HepG2 (cell line): ENCODE data around the gene SYNGAP1. TPM values are rescaled to one million over a fixed set of nuclear protein-coding genes. Genes with fewer than 3 reads are reported as not detected.

Experiments
- ATAC-seq: fragments of 200-7000 bp; cut with Tn5 transposase; 3 replicates; pipeline ENCODE4 v1.9.1; 2020; ENCODE audit warnings: mild to moderate bottlenecking, moderate library complexity
- BruUV-seq: library from RNA; stranded (reverse); fragments of 400-500 nt; replicated peaks from 2 replicates; lab custom pipeline; 2021; lab: Mats Ljungman, UMichigan
- CTCF ChIA-PET: fragments of 300-600 bp; formaldehyde crosslinking; extraction: SDS; loops from one replicate; lab custom pipeline; 2021; ENCODE audit warnings: low total read pairs, inconsistent platforms, low intra/inter-chr PET ratio; lab: Yijun Ruan, JAX
- POLR2A ChIA-PET: fragments of 350-600 bp; sonication (Branson Sonifier 250); formaldehyde crosslinking; loops from one replicate; lab custom pipeline; 2020; ENCODE audit warnings: antibody characterized with exemption, inconsistent platforms; lab: Yijun Ruan, JAX
- DNase-seq: peaks from one replicate; pipeline ENCODE4 v3.0.0-alpha.2; 2015; ENCODE audit warnings: low spot score
- FAIRE-seq: peaks from 3 replicates; lab custom pipeline; 2011; peaks lifted over from hg19 to GRCh38; lab: Jason Lieb, UNC
- H2AFZ ChIP-seq: one replicate; pipeline ENCODE4 v1.6.1; 2011; ENCODE audit warnings: low read length, inconsistent platforms
- H3K27ac ChIP-seq: fragments of 300-600 bp; 3 replicates; pipeline ENCODE4 v1.8.0; 2011; ENCODE audit warnings: mixed run types, mild to moderate bottlenecking, mixed read lengths, low read length, inconsistent platforms; ENCODE audit not compliant: insufficient read depth; ENCODE audit errors: extremely low read length
- H3K27me3 ChIP-seq, 2 experiments: fragments of 200-600 bp in 1 of 2; 2 replicates in 1 of 2; 3 replicates in 1 of 2; pipeline versions ENCODE4 v1.6.0 to v1.8.0; 2011; ENCODE audit warnings: low read length in 2 of 2, mild to moderate bottlenecking in 2 of 2, moderate library complexity in 2 of 2, inconsistent platforms in 1 of 2; ENCODE audit not compliant: insufficient read depth in 2 of 2, control insufficient read depth in 1 of 2
- H3K36me3 ChIP-seq, 2 experiments: fragments of 200-600 bp in 1 of 2; replicated peaks in 1 of 2; 2 replicates in 1 of 2; 3 replicates in 1 of 2; pipeline versions ENCODE4 v1.5.1 to v1.8.0; 2011; ENCODE audit warnings: low read length in 2 of 2, inconsistent platforms in 1 of 2; ENCODE audit not compliant: insufficient read depth in 2 of 2, control insufficient read depth in 1 of 2
- H3K4me1 ChIP-seq: 2 replicates; pipeline ENCODE4 v1.5.1; 2012; ENCODE audit warnings: low read length, inconsistent platforms; ENCODE audit not compliant: insufficient read depth
- H3K4me2 ChIP-seq: 2 replicates; pipeline ENCODE4 v1.6.0; 2011; ENCODE audit warnings: low read depth, low read length, inconsistent platforms
- H3K4me3 ChIP-seq, 3 experiments: fragments of 200-600 bp in 1 of 3; sonication (generic), shearing (Covaris generic) in 1 of 3; replicated peaks in 1 of 3; 2 replicates each; pipeline ENCODE4 v1.5.1; 2011 to 2016; ENCODE audit warnings: low read length in 3 of 3, inconsistent platforms in 2 of 3, low read depth in 2 of 3, mild to moderate bottlenecking in 2 of 3, control low read depth in 1 of 3, mixed read lengths in 1 of 3; ENCODE audit not compliant: insufficient read depth in 1 of 3
- H3K79me2 ChIP-seq: one replicate; pipeline ENCODE4 v1.6.1; 2011; ENCODE audit warnings: low read length, inconsistent platforms; ENCODE audit not compliant: insufficient read depth
- H3K9ac ChIP-seq: 2 replicates; pipeline ENCODE4 v1.6.0; 2011; ENCODE audit warnings: mild to moderate bottlenecking, low read depth, low read length, inconsistent platforms; ENCODE audit not compliant: insufficient read depth
- H3K9me3 ChIP-seq: 2 replicates; pipeline ENCODE4 v1.5.1; 2012; ENCODE audit warnings: mild to moderate bottlenecking, low read length
- H4K20me1 ChIP-seq: 2 replicates; pipeline ENCODE4 v1.6.0; 2011; ENCODE audit warnings: inconsistent platforms, mild to moderate bottlenecking, low read length, moderate library complexity; ENCODE audit not compliant: insufficient read depth
- EP300 ChIP-seq, 3 experiments: sonication (generic) in 1 of 3; formaldehyde crosslinking in 1 of 3; IDR thresholded peaks; 2 replicates each; pipeline versions ENCODE4 v1.5.1 to v1.6.1; 2011 to 2020; ENCODE audit warnings: low read depth in 2 of 3, low read length in 2 of 3, borderline replicate concordance in 1 of 3, improper control_type of control experiment in 1 of 3, mild to moderate bottlenecking in 1 of 3, missing genetic modification reagents in 1 of 3, moderate library complexity in 1 of 3
- GABPA ChIP-seq, 2 experiments: IDR thresholded peaks; 2 replicates each; pipeline ENCODE4 v1.6.1; 2011 to 2016; ENCODE audit warnings: low read depth in 2 of 2, low read length in 1 of 2, missing biosample characterization in 1 of 2, missing genetic modification characterization in 1 of 2
- HOXD1 ChIP-seq: sonication (generic); formaldehyde crosslinking; IDR thresholded peaks from 2 replicates; pipeline ENCODE4 v1.5.0; 2020; ENCODE audit warnings: missing genetic modification reagents
- MTA3 ChIP-seq: sonication (generic); formaldehyde crosslinking; IDR thresholded peaks from 2 replicates; pipeline ENCODE4 v1.4.0; 2020; ENCODE audit warnings: missing genetic modification reagents
- MYPOP ChIP-seq: sonication (generic); formaldehyde crosslinking; IDR thresholded peaks from 2 replicates; pipeline ENCODE4 v1.8.1; 2023; ENCODE audit warnings: mild to moderate bottlenecking, moderate library complexity, missing genetic modification reagents
- NFE2 ChIP-seq: sonication (generic); formaldehyde crosslinking; IDR thresholded peaks from 2 replicates; pipeline ENCODE4 v1.4.0; 2020; ENCODE audit warnings: missing genetic modification reagents
- PAX8 ChIP-seq: sonication (generic); formaldehyde crosslinking; IDR thresholded peaks from 2 replicates; pipeline ENCODE4 v1.8.0; 2022; ENCODE audit warnings: mild to moderate bottlenecking, missing genetic modification reagents, borderline replicate concordance
- RARG ChIP-seq: sonication (generic); formaldehyde crosslinking; IDR thresholded peaks from 2 replicates; pipeline ENCODE4 v1.4.0; 2020; ENCODE audit warnings: low read depth, mild to moderate bottlenecking, missing genetic modification reagents
- RNF219 ChIP-seq: sonication (generic); formaldehyde crosslinking; IDR thresholded peaks from 2 replicates; pipeline ENCODE4 v1.5.0; 2020; ENCODE audit warnings: mild to moderate bottlenecking, missing genetic modification reagents
- TIGD3 ChIP-seq: sonication (generic); formaldehyde crosslinking; IDR thresholded peaks from 2 replicates; pipeline ENCODE4 v1.5.1; 2020; ENCODE audit warnings: mild to moderate bottlenecking, missing genetic modification reagents, borderline replicate concordance
- ZNF543 ChIP-seq: sonication (generic); formaldehyde crosslinking; IDR thresholded peaks from 2 replicates; pipeline ENCODE4 v1.4.0; 2020; ENCODE audit warnings: mild to moderate bottlenecking, missing genetic modification reagents
- ZNF570 ChIP-seq: sonication (generic); formaldehyde crosslinking; IDR thresholded peaks from 2 replicates; pipeline ENCODE4 v1.4.0; 2020; ENCODE audit warnings: mild to moderate bottlenecking, missing genetic modification reagents, borderline replicate concordance
- WGBS: methylation state at CpG from one replicate; pipeline ENCODE4 v1.1.6; 2017; ENCODE audit warnings: low lambda C conversion rate; 5-methylcytosine and 5-hydroxymethylcytosine counted together
- in situ Hi-C: cut with HindIII; loops from 2 replicates; pipeline ENCODE4 v1.10.0; 2017; ENCODE audit warnings: low pct_unique_long_range_greater_than_20kb; ENCODE audit not compliant: extremely low pct_ligation_motif_present
- intact Hi-C: fragments of 100-400 bp; cut with micrococcal nuclease; formaldehyde crosslinking; loops from one replicate; pipeline ENCODE4 v1.10.0; 2022; ENCODE audit not compliant: unreplicated experiment
- polyA plus RNA-seq, 8 experiments: library from polyadenylated mRNA; depleted of rRNA in 3 of 8; stranded (reverse) in 7 of 8; unstranded in 1 of 8; fragments of >200 nt; fragmentation: Illumina TruSeq in 4 of 8; extraction: Trizol in 4 of 8; gene quantifications; 2 replicates each; pipeline versions ENCODE4 v1.2.1 to v1.2.3, GENCODE V29; 2011 to 2016; ENCODE audit warnings: low read depth in 4 of 8, missing spikeins in 1 of 8, mixed read lengths in 1 of 8; ENCODE audit not compliant: insufficient read depth in 1 of 8
- total RNA-seq, 5 experiments: library from RNA; depleted of rRNA; stranded (reverse); fragments of >200 nt; fragmentation: Illumina TruSeq; extraction: Trizol; gene quantifications; 2 replicates each; pipeline ENCODE4 v1.2.3, GENCODE V29; 2016; ENCODE audit warnings: low read depth in 1 of 5
- TF ChIP-seq, protein P1 (sequence below): IDR thresholded peaks from 2 replicates; pipeline ENCODE4 v1.6.1; 2016; ENCODE audit warnings: missing compliant biosample characterization, missing genetic modification reagents, borderline replicate concordance
- TF ChIP-seq, protein P2 (sequence below): sonication (generic); formaldehyde crosslinking; conservative IDR thresholded peaks from 2 replicates; pipeline ENCODE4 v1.8.0; 2022; ENCODE audit warnings: missing genetic modification reagents

Gene SYNGAP1
- total and polyA plus RNA-seq, 2 of the 13 experiments (the other 11 are each of a cell fraction or from before 2014, with no cell fraction given), result 0.75 to 1.1 TPM

DNA sequence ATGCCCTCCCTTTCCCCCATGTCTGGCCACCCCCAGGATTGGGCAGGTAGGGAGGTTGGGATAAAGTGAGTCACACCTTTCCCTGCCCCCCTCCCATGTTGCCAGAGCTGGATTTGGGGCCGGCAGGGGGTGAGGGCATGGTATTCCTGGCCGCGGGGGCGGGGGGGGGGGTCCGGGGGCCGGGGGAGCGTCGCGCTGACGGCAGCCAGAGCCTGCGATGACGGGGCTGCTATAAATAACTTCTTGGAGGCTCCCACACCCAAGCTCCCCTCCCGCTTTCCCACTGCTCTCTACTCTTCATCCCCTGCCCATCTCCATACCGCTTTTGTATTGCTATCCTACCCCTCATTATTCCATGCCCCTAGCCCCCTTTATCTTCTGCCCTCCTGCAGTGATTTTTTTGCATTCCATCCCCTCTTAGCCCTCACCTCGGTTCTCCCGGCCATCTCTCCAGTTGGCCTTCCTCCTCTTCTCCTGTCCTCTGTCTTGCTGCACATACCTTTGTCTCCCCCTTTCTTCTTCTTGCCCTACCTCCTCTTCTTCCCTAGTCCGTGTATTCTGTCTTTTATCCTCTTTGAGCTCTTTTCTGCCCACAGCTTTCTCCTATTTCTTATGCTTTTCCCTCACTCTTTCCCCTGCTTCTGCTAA lies 13.8 kb downstream of the SYNGAP1 start (continued):
- TF ChIP-seq MYPOP (no peak), NFE2 (no peak), TIGD3 (CRISPR knock-in tag) (no peak), GABPA (IDR thresholded peaks at IDR 0.05; ENCODE audit: low read depth, low read length) (no peak), GABPA (CRISPR knock-in tag; IDR thresholded peaks at IDR 0.05; ENCODE audit: low read depth) (no peak), HOXD1 (CRISPR knock-in tag) (no peak), MTA3 (CRISPR knock-in tag) (no peak)
- TF ChIP-seq, protein P1, sequence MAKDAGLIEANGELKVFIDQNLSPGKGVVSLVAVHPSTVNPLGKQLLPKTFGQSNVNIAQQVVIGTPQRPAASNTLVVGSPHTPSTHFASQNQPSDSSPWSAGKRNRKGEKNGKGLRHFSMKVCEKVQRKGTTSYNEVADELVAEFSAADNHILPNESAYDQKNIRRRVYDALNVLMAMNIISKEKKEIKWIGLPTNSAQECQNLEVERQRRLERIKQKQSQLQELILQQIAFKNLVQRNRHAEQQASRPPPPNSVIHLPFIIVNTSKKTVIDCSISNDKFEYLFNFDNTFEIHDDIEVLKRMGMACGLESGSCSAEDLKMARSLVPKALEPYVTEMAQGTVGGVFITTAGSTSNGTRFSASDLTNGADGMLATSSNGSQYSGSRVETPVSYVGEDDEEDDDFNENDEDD, result no peak

DNA sequence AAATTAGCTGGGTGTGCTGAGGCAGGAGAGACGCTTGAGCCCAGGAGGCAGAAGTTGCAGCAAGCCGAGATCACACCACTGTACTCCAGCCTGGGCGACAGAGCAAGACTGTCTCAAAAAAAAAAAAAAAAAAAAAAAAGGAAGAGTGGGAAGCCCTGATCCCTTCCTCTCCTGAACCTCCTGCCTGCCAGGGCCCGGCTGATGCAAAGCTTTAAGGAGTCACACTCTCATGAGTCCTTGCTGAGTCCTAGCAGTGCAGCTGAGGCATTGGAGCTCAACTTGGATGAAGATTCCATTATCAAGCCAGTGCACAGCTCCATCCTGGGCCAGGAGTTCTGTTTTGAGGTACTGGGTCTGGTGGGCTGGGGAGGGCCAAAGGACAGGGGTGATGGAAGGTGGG lies 15.1 kb downstream of the SYNGAP1 start:
- 82% methylated on average over 4 of the region's 4 CpGs for WGBS
- no peaks in the 10 kb centered on the region for H3K27me3 ChIP-seq
- H3K4me3 ChIP-seq, result no peak overlapping the region
- H3K4me2 ChIP-seq, result no peak overlapping the region
- intact Hi-C loops, result no loop called here
- no peaks in the 10 kb centered on the region for H3K79me2 ChIP-seq
- in situ Hi-C loops, result no loop called here
- peaks cover 16% of the 10 kb centered on the region for H3K4me1 ChIP-seq
- no peak overlapping the region for H3K27ac ChIP-seq
- no peak for DNase-seq
- ATAC-seq, result no peak
- no peaks in the 10 kb centered on the region for H3K9me3 ChIP-seq
- FAIRE-seq, result no peak
- no peak overlapping the region for H3K9ac ChIP-seq
- CTCF ChIA-PET, result no interaction called here
- BruUV-seq, result no TSS peak
- H4K20me1 ChIP-seq, result no peaks in the 10 kb centered on the region
- peaks cover 0 to 2% of the 10 kb centered on the region in 2 experiments; a peak in 1 of 5 replicates for H3K36me3 ChIP-seq
- POLR2A ChIA-PET, result interaction anchor here (1.6 kb wide), 1 partner anchor 19 kb away, joined by 4 read pairs; the partner anchor contains the start of gene ZBTB9
- no peak overlapping the region for H2AFZ ChIP-seq
- TF ChIP-seq ZNF570 (CRISPR knock-in tag) (no peak), RARG (CRISPR knock-in tag) (no peak), EP300 (IDR thresholded peaks at IDR 0.05; ENCODE audit: low read depth in 2 of 2, low read length in 2 of 2) (no peak), EP300 (CRISPR knock-in tag; IDR thresholded peaks at IDR 0.05; ENCODE audit: borderline replicate concordance) (no peak), ZNF543 (no peak), RNF219 (CRISPR knock-in tag) (no peak), PAX8 (CRISPR knock-in tag) (no peak)
- TF ChIP-seq, protein P2, sequence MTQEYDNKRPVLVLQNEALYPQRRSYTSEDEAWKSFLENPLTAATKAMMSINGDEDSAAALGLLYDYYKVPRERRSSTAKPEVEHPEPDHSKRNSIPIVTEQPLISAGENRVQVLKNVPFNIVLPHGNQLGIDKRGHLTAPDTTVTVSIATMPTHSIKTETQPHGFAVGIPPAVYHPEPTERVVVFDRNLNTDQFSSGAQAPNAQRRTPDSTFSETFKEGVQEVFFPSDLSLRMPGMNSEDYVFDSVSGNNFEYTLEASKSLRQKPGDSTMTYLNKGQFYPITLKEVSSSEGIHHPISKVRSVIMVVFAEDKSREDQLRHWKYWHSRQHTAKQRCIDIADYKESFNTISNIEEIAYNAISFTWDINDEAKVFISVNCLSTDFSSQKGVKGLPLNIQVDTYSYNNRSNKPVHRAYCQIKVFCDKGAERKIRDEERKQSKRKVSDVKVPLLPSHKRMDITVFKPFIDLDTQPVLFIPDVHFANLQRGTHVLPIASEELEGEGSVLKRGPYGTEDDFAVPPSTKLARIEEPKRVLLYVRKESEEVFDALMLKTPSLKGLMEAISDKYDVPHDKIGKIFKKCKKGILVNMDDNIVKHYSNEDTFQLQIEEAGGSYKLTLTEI (CRISPR knock-in tag), result no peak
